HG03060 (cell line): ENCODE data around the gene MAPK1.
"Not testable (repeated sequence)": the region's sequence is repeated elsewhere in the genome, so short reads cannot be mapped to it uniquely, and the experiment has no call there.

ENCODE experiments used
- ATAC-seq: cut with Tn5 transposase; IDR thresholded peaks from one replicate; pipeline ENCODE4 v1.9.1; 2021; ENCODE audit warnings: low read depth, moderate number of reproducible peaks; ENCODE audit not compliant: unreplicated experiment

The MAPK1 gene

GRCh38 chr22:21849489-21849888 lies 18.0 kb downstream of the MAPK1 start:
- ATAC-seq = no peak

DNA sequence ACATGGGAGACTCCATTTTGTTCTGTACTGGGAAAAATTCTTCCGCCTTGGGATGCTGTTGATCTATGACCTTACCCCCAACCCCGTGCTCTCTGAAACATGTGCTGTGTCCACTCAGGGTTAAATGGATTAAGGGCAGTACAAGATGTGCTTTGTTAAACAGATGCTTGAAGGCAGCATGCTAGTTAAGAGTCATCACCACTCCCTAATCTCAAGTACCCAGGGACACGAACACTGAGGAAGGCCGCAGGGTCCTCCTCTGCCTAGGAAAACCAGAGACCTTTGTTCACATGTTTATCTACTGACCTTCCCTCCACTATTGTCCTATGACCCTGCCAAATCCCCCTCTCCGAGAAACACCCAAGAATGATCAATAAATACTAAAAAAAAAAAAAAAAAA lies 19.4 kb downstream of the MAPK1 start:
- ATAC-seq = not testable (repeated sequence)

GRCh38 chr22:21845558-21846453 lies 21.6 kb downstream of the MAPK1 start:
- ATAC-seq = no peak

- no peak for ATAC-seq
Measured at GRCh38 chr22:21842946-21843345, 24.5 kb downstream of the MAPK1 start.

DNA sequence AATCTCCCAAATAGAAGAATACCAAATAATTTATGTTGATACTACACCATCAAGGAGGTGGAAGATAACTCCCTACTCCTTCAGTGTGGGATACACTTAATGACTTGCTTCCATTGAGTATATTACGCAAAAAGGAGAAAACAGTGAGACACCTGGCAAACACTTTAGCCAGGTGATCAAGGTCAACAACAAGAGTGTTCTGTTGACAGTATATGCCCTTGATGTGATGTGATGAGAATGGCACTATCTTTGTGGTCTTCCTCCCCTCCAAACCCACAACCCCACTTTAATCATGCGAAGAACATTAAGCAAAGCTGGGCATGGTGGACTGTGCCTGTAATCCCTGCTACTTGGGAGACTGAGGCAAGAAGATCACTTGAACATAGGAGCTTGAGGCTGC lies 26.0 kb downstream of the MAPK1 start:
- ATAC-seq = no peak

DNA sequence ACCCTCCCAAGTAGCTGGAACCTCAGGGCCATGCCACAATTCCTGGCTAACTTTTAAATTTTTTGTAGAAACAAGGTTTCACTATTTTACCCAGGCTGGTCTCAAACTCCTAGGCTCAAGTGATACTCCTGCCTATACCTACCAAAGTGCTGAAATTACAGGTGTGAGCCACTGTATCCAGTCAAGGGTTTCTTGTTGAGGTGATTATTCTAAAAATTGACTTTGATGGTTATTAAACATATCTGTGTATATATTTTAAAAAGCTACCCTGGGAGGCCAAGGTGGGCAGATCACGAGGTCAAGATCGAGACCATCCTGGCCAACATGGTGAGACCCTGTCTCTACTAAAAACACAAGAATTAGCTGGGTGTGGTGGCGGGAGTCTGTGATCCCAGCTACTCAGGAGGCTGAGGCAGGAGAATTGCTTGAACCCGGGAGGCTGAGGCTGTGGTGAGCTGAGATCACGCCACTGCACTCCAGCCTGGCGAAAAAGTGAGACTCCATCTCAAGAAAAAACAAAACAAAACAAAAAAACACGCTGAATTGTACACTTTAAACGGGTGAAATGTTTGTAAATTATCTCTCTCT lies 27.1 kb downstream of the MAPK1 start:
- no peak for ATAC-seq

DNA sequence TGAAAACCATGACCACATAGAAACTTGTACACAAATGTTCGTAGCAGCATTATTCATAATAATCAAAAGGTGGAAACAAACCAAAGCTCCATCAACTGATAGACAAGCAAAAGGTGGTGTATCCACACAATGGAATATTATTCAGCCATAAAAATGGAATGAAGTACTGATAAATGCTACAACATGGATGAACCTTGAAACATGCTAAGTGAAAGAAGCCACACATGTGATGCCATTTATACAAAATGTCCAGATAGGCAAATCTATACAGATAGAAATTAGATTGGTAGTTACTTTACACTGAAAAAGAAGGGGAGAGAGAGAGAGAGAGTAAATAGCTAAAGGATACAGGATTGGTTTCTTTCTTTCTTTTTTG lies 27.7 kb downstream of the MAPK1 start:
- ATAC-seq = no peak

GRCh38 chr22:21839104-21839764 lies 28.2 kb downstream of the MAPK1 start:
- ATAC-seq = not testable (repeated sequence)

DNA sequence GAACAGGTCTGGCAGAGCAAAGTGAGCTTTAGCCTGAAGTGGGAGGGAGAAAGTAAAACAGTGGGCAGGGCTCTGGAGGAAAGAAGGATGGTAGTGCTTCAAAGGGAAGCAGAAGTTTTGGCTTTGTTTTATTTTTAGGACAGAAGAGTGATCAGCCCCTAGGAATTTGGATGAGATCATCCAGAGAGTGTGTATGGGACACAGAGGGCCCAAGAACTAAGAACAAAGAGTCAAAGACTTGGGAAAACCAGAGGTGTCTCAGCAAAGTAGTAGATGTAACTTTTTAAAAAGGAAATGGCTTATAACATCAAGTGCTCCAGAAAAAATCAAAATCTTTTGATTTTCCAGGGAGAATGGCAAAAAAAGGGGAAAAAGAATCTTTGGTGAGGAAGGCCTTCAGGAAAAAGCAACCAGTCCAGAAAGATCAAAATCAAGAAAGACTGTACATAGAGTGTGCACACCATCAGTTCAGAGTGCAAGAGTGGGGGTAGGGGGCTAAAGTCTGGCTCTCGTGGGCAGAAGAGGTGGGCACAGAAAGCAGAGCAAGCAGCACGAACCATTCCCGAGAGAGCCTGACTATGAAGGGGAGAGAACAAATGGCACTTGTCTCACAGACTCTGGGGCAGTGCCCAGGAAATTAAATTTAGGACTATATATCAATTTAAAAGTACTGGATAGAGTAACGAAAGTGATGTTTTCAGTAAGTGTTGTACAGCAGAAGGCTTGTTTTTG lies 30.0 kb downstream of the MAPK1 start:
- no peak for ATAC-seq

DNA sequence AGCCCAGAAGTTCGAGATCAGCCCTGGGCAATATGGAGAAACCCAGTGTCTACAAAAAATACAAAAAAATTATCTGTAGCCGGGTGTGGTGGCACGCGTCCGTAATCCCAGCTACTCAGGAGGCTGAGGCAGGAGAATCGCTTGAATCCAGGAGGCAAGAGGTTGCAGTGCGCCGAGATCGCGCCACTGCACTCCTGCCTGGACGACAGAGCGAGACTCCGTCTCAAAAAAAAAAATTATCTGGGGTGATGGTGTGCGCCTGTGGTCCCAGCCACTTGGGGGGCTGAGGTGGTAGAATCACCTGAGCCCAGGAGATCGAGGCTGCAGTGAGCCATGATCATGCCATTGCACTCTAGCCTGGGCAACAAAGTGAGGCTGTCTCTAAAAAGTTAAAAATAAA lies 31.0 kb downstream of the MAPK1 start:
- not testable (repeated sequence) for ATAC-seq

DNA sequence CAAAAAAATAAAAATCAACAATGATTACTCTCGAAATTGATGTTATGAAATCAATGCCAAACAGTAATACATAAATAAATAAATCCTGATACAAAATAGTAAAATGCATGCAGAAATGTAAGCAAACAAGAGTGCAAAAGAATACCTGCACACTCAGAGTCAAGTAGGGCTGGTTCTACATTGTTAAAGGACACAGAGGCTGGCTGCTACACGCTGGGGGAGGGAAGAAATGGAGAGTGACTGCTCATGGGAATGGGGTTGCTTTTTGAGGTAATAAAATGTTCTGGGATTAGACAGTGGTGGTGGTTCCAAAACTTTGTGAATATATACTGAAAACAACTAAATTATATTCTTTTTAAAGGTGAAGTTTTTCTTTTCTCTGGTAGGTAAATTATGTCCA lies 32.1 kb downstream of the MAPK1 start:
- no peak for ATAC-seq

DNA sequence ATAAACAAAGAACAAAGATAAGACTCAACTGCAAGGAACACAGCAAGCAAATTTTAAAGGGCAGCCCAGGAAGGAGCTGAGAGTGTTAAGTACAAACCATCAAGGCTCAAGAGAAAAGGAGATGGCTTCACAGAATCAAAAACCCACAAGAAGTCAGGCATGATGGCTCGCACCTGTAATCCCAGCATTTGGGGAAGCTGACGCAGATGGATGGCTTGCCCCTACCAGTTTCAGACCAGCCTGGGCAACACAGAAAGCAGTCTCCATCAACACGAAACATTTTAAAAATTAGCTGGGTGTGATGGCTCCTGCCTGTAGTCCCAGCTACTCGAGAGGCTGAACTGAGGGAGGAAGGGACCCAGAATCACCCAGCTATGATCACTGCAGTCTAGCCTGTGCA lies 32.6 kb downstream of the MAPK1 start:
- no peak for ATAC-seq

GRCh38 chr22:21832291-21833290 lies 34.9 kb downstream of the MAPK1 start:
- ATAC-seq = no peak

DNA sequence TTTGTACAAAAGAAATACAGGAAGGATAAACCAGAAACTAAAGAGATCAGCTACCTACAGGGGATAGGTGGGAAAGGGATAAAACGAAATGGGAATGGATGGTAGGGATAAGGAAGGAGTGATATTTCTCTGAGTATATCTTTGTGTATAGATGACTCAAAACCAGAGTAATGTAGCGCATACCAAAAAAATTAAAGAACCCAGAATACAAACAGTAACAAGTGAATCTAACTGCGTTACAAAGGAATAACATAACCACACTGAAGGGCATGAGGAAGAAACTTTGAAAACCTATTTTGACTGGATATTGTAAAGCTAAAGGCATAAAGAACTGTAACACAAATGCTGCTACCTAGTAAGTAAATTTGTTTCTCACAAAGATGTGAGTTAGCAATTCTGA lies 37.9 kb downstream of the MAPK1 start:
- ATAC-seq = no peak

DNA sequence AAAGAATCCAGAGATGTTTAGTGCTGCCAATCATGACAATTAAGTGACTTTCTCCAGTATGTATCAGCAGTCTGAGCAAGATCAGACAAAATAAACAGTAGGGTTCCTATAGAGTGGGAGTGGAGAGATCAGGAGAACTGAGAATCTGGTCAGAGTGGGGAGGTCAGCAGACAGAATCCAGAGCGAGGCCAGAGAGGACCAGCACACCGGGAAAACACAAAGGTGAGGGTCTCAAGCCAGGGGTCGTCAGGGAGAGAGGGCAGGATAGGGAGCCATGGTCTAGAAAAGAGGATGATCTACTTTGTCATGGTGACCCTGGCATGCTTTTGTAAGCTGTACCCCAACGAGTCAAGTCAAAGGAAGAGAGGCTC lies 39.2 kb downstream of the MAPK1 start:
- ATAC-seq = no peak

DNA sequence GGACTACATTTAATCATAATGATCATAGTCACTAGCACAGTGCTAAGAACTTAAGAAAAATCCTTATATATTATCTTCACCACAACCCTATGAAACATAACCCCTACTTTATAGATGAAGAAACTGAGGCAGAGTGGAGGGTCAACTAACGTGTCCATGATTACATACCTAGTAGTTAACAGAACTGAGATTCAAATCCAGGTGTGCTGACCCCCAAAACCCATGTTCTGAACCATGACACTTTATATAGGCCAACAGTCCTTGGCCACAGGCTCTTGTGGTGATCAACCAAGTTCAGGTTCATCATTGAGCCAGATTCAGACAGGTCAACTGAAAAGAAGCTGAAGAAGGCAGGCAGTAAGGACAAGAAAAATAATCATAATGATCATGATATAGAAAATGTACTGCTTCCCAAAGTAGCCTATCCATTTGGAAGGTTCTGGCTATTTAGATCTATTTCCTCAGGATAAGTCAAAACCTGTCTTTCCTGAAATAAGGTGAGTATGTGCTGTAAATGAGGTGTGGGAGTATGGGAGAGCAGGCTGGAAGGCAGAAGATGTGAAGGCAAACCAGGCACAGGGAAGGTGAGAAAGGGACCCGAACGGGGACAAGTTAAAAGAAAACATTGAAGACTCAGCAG lies 39.7 kb downstream of the MAPK1 start:
- ATAC-seq = no peak

DNA sequence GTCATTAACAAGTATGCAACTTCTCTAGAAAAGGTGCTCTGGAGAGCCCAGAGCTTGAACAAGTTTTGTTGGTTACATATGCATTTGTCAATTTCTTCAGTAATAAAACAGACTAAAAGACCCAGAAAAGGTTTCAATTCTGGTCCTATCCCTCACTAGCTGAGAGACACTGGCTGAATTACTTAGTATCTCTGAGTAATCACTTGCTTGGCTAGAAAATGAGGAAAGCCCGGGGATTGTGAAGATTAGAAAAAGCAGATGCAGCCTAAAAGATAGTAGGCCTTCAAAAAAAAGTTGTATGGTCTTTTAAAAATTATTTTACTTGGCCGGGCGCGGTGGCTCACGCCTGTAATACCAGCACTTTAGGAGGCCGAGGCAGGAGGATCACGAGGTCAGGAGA lies 41.2 kb downstream of the MAPK1 start:
- ATAC-seq = no peak

DNA sequence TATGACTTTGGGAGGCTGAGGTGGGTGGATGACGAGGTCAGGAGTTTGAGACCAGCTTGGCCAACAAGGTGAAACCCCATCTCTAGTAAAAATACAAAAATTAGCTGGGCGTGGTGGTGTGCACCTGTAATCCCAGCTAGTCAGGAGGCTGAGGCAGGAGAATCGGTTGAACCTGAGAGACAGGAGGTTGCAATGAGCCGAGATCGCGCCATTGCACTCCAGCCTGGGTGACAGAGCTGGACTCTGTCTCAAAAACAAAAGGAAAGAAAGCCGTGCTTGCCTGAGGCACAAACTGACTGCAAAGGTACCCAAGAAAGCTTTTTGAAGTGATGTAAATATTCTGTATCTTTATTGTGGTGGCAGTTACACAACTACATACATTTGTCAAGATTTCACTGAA lies 42.5 kb downstream of the MAPK1 start:
- ATAC-seq = not testable (repeated sequence)

GRCh38 chr22:21824445-21824912 lies 43.0 kb downstream of the MAPK1 start:
- ATAC-seq = no peak
